ENCODE measurements around the gene CYTH4. TPM values are rescaled to one million over a fixed set of nuclear protein-coding genes. Genes with fewer than 3 reads are reported as not detected.

Gene CYTH4
- polyA plus RNA-seq, 1 donor from 2014 or later, result not detected

DNA sequence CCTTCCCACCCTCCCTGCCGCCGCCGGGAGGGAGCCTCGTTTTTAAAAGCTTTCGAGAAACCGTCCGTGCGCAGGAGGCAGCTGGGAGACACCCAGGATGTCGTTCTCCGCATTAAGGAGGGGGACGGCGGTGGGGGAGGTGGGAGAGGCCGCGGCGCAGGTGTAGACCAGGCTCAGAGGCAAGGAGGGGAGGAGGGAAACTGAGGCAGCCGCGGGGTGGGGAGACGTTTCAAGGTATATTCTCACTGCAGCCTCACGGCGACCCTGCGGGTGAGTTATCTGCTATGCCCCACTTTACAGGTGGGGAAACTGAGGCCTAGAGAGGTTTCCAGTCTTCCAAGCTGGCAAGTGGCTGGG lies 42.7 kb downstream of the CYTH4 start:
- TF ChIP-seq, protein P1, sequence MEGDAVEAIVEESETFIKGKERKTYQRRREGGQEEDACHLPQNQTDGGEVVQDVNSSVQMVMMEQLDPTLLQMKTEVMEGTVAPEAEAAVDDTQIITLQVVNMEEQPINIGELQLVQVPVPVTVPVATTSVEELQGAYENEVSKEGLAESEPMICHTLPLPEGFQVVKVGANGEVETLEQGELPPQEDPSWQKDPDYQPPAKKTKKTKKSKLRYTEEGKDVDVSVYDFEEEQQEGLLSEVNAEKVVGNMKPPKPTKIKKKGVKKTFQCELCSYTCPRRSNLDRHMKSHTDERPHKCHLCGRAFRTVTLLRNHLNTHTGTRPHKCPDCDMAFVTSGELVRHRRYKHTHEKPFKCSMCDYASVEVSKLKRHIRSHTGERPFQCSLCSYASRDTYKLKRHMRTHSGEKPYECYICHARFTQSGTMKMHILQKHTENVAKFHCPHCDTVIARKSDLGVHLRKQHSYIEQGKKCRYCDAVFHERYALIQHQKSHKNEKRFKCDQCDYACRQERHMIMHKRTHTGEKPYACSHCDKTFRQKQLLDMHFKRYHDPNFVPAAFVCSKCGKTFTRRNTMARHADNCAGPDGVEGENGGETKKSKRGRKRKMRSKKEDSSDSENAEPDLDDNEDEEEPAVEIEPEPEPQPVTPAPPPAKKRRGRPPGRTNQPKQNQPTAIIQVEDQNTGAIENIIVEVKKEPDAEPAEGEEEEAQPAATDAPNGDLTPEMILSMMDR (IDR thresholded peaks at IDR 0.05; ENCODE audit: poor library complexity, severe bottlenecking), result no peak
- TF ChIP-seq MXI1 (conservative IDR thresholded peaks at IDR 0.05; ENCODE audit: poor library complexity, severe bottlenecking), result no peak
- Histone ChIP-seq H2AFZ (ENCODE audit: low read depth, low read length) (no peak overlapping the region), H3K9me2 (ENCODE audit: insufficient read depth, low read length) (no peaks in the 10 kb centered on the region), H3K4me2 (ENCODE audit: low read length) (no peak overlapping the region), H3K36me3 (ENCODE audit: insufficient read depth, low read length) (no peaks in the 10 kb centered on the region), H3K27ac (ENCODE audit: low read length) (no peak overlapping the region), H4K20me1 (ENCODE audit: insufficient read depth) (no peaks in the 10 kb centered on the region), H3F3A (ENCODE audit: insufficient read depth, low read length, poor library complexity, severe bottlenecking) (no peaks in the 10 kb centered on the region), H3K9ac (ENCODE audit: low read length) (peak overlapping the region; percentile 46), H3K4me3 (ENCODE audit: low read length) (peak overlapping the region; percentile 63), H3K27me3 (ENCODE audit: insufficient read depth, low read depth, low read length) (peaks cover 38% of the 10 kb centered on the region), H3K79me2 (replicated peaks; ENCODE audit: insufficient read depth, low read length) (no peaks in the 10 kb centered on the region), H3K9me3 (ENCODE audit: low read length) (no peaks in the 10 kb centered on the region)

DNA sequence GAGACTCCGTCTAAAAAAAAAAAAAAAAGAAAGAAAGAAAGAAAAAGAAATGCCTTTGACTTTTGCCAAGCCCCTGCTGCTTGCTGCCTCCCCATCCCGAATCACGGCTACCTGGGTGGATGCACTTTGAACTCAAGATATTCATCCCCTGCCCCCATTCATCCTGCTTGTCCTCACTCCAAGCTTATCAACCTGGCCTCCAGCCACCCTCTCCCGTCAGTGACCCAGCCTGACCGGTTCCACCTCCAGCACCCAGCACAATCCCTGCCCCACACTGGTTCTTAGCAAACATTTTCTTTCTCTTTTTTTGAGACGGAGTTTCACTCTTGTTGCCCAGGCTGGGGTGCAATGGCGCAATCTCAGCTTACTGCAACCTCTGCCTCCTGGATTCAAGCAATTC lies 44.4 kb downstream of the CYTH4 start:
- H3K27ac ChIP-seq (ENCODE audit: low read length), result no peak overlapping the region
- H3K4me3 ChIP-seq (ENCODE audit: low read length), result no peak overlapping the region
- H3K36me3 ChIP-seq (ENCODE audit: insufficient read depth, low read length), result no peaks in the 10 kb centered on the region
- H3K79me2 ChIP-seq (replicated peaks; ENCODE audit: insufficient read depth, low read length), result no peaks in the 10 kb centered on the region
- H2AFZ ChIP-seq (ENCODE audit: low read depth, low read length), result no peak overlapping the region
- TF ChIP-seq, protein P2, sequence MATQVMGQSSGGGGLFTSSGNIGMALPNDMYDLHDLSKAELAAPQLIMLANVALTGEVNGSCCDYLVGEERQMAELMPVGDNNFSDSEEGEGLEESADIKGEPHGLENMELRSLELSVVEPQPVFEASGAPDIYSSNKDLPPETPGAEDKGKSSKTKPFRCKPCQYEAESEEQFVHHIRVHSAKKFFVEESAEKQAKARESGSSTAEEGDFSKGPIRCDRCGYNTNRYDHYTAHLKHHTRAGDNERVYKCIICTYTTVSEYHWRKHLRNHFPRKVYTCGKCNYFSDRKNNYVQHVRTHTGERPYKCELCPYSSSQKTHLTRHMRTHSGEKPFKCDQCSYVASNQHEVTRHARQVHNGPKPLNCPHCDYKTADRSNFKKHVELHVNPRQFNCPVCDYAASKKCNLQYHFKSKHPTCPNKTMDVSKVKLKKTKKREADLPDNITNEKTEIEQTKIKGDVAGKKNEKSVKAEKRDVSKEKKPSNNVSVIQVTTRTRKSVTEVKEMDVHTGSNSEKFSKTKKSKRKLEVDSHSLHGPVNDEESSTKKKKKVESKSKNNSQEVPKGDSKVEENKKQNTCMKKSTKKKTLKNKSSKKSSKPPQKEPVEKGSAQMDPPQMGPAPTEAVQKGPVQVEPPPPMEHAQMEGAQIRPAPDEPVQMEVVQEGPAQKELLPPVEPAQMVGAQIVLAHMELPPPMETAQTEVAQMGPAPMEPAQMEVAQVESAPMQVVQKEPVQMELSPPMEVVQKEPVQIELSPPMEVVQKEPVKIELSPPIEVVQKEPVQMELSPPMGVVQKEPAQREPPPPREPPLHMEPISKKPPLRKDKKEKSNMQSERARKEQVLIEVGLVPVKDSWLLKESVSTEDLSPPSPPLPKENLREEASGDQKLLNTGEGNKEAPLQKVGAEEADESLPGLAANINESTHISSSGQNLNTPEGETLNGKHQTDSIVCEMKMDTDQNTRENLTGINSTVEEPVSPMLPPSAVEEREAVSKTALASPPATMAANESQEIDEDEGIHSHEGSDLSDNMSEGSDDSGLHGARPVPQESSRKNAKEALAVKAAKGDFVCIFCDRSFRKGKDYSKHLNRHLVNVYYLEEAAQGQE (IDR thresholded peaks at IDR 0.05; ENCODE audit: borderline replicate concordance), result no peak
- TF ChIP-seq SMC3 (conservative IDR thresholded peaks at IDR 0.05; ENCODE audit: poor library complexity) (no peak), TAF1 (IDR thresholded peaks at IDR 0.05; ENCODE audit: low read depth) (no peak), EZH2 (IDR thresholded peaks at IDR 0.05; ENCODE audit: borderline replicate concordance, insufficient read depth, low read length, poor library complexity, severe bottlenecking) (no peak), EP300 (conservative IDR thresholded peaks at IDR 0.05; ENCODE audit: poor library complexity, severe bottlenecking) (no peak), POLR2AphosphoS5 (IDR thresholded peaks at IDR 0.05) (no peak), RAD21 (conservative IDR thresholded peaks at IDR 0.05) (no peak), MXI1 (conservative IDR thresholded peaks at IDR 0.05; ENCODE audit: poor library complexity, severe bottlenecking) (no peak)
- TF ChIP-seq, protein P1 (IDR thresholded peaks at IDR 0.05; ENCODE audit: poor library complexity, severe bottlenecking), result no peak
- H3K9me3 ChIP-seq (ENCODE audit: low read length), result no peaks in the 10 kb centered on the region
- no peak overlapping the region for H3K9ac ChIP-seq (ENCODE audit: low read length)
- no peaks in the 10 kb centered on the region for H4K20me1 ChIP-seq (ENCODE audit: insufficient read depth)
- no peak overlapping the region for H3K4me2 ChIP-seq (ENCODE audit: low read length)
- no peaks in the 10 kb centered on the region for H3F3A ChIP-seq (ENCODE audit: insufficient read depth, low read length, poor library complexity, severe bottlenecking)
- no peaks in the 10 kb centered on the region for H3K9me2 ChIP-seq (ENCODE audit: insufficient read depth, low read length)
- H3K27me3 ChIP-seq (ENCODE audit: insufficient read depth, low read depth, low read length), result peaks cover 42% of the 10 kb centered on the region

All from neural cell (in vitro differentiated cells).